HG03558 (cell line): Measurements from ENCODE around the gene UBAP1L.
"Not testable (repeated sequence)": the region's sequence is repeated elsewhere in the genome, so short reads cannot be mapped to it uniquely, and the experiment has no call there.

Source experiments
- ATAC-seq: cut with Tn5 transposase; IDR thresholded peaks from one replicate; pipeline ENCODE4 v1.9.1; 2021; ENCODE audit warnings: moderate number of reproducible peaks; ENCODE audit not compliant: unreplicated experiment; ENCODE audit errors: extremely low read depth

Gene UBAP1L

DNA sequence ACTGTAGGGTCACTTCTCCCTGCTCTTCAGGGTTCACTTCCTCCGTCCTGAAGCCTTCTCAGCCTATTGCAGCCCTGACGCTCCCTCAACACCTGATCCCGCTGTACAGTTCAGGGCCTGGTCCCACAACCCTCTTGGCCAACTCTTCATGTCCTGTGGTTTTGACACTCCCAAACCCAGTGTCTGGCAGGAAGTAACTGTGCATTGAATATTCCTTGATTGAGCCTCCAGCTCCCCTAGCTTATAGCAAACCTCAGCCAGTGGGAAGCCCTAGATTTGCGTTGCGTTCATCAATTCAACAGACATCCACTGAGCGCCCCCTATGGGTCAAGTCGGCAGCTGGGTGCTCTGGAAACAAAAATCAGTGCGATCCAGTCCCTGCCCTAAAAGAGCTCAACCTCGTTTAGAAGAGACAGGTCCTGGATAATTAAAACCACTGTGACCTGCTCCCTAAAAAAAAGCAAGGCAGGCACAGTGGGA is 13.5 kb downstream of the UBAP1L start:
- no peak for ATAC-seq

DNA sequence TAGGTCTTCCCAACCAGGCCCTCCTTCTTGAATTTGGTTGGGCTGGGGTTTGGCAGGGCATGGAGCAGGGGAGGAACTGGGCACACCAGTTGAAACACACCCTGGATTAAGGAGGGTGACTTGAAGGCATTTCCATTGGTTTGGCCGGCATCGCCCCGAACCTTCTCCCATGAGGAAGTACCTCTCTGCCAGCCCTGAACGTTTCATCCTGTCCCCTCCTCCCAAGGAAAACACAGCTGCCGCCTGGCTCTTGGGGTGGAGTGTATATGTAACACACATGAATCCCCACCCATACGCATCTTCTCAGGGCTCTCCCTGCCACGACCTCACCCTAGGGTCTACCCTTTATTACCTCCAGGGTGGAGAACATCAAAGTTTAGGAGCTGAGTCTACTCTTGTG is 14.6 kb downstream of the UBAP1L start:
- no peak for ATAC-seq

DNA sequence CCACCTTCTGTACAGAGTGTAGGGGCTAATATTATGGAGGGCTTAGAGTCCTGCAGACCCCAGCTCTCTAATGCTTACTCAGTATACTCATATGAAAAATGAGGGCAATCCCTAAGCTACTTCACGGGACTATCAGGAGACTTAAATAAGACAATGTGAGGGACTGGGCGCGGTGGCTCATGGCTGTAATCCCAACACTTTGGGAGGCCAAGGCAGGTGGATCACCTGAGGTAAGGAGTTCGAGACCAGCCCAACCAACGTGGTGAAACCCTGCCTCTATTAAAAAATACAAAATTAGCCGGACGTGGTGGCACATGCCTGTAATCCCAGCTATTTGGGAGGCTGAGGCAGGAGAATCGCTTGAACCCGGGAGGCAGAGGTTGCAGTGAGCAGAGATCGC is 15.2 kb downstream of the UBAP1L start:
- ATAC-seq: not testable (repeated sequence)

DNA sequence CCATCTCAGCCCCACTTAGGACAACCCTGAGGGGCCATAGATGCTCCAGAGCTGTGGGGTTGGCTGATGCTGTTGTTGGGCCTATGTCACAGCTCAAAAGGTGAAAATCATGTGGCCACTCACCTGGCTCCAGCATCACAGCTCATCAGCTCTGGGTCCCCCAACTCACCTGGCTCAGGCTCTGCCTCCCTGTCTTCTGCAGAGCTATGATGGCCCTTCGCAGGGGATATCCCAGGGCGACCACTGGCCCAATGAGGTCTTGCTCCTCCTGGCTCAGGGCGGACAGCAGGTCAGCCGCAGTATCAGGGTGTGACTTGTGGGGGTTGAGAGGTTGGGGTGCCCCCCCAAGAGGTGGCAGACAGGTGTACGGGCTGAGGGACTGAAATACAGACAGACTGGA is 15.7 kb downstream of the UBAP1L start:
- no peak for ATAC-seq

DNA sequence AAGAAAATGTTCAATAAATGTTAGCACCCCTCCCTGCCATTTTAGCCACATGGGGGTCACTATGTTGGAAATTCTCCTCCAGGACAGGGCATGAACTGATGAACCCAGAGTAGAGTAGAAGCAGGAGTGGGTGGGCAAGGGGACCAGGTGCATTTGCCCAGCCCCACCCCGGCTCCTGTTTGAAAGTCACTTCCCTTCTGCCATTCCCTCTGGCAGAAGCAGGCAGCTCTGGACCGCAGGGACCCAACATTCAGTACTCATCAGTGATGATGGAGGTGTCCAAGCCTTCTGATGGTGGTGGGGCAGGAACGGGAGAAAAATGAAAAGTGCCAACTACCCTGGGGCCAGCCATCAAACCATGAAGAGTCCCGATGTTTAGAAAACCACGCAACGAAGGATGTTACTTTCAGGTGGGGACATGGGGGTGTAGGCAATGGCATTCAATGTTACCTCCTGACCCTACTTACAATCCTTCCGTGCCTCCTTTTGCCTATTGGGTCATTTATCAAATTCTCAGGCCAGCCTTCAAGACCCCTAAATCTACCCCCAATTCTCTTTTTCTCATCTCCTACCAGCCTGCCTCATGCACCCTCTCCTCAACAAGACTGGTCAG is 17.2 kb downstream of the UBAP1L start:
- no peak for ATAC-seq

DNA sequence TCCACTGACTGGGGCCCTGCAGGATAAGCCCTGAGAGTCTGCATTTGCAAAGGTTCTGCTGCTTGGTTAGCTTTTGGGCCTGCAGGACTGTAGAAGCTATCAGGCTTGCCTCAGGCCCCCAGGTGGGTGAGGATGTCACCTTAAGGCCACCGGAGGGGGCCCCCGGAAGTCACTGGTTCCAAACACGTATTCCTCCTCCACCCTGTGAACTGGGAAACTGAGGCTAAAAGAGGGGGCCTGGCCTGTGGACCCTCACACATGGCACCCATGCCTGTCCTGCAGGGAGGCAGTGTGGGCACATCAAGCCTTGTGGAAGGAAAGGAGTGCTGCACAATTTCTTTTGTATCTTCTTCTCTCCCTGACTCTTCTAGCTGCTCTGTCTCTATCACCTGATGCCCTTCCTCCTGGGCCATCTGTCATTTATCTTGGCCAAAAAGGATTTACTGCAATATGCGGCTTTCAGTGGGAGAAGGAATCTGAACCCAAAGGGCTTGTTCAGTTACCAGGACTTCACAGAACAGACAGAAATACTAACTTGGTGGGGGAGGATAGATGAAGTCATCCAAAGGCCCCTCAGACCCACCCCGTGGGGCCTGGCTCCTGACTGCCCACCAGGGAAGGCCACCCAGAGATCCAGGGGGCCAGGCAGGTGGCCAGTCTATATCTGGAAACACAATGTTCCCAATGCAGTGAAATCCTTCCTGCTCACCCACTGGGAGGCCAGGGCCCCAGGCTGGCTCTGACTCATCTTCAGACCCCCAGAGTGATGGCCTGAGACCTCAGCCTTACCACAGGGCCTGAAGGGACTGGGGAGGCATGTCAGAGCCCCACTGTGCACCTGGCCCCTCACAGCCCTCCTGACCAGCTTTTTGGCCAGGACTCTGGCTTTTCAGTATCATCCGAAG is 18.3 kb downstream of the UBAP1L start:
- no peak for ATAC-seq

DNA sequence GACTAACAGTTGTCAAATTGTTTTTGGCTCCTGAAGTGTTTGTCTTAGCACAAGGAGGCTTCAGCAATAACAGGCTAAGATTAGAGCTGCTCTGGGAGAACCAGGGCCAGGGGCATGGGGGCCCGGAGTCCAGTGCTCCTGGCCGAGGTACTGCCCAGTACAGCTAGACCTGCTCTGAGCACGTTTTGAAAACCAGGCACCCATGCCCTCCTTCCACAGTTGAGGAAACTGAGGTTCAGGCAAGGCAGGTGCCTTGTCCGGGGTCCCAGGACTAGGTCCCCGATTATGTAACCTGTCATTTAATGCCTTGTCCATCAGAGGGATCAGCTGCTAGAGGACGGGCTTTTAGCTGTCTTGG is 19.3 kb downstream of the UBAP1L start:
- ATAC-seq: no peak

DNA sequence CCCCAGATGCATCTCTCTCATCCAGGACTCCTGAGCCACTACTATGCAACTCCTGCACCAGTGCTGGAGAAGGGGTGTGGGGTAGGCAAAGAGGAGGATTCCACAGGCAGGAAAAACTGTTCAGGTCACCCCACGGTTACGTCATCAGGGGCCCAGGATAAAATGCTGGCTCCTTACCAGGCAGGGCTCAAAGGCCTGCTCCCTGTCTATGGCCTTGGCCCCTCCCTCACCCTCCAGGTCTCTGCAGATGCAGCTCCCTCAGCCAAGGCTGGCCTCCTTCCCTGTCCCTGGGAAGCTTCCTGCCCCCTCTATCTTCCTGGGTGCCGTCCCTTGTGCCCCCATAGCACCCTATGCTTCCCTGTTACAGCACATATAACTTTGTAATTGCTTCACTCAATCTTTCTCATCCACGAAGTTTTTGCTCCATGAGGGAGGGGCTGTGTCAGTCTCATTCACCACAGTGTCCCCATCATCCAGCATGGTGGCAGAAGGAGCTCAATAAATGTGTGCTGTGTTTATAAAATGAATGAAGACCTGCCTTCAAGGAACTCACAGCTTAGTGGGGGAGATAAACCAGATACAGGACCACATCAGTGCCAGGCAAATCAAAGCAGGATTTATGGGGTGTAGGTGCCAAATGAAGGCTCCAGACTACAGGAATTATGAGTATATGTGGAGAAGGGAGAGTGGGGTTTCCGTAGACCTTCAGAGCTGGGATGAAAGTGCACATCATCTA is 19.8 kb downstream of the UBAP1L start:
- no peak for ATAC-seq

DNA sequence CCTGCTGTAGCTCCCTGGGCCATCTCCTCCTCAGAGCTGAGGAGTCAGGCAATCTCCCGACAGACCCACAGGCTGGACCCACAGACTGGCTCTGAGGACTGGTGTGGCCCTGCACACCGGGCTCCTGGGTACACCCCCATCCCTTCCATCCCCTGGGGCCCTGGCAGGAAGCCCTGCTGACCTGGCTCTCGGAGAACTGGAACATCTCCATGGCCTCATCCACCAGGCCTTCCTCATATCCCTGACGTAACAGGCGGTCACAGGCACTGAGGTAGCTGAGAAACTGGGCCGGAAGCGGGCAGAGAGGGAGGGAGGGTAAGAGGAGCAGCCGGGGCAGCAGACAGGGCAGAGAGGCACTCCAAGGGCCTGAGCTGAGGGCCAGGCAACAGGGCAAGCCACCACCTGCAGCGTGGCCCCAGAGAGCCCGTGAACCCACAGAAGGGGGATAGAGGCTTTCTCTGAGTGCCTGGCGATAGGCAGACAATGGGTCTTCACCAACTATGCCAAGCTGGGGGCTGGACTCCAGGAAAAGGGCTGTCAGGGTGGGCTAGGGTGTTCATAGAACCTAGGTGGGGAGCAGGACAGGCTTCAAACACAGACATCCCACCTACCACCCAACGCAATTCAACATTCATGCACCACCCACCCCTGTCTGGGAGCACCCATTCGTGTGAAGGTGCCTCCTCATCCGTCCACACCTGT is 20.6 kb downstream of the UBAP1L start:
- no peak for ATAC-seq

DNA sequence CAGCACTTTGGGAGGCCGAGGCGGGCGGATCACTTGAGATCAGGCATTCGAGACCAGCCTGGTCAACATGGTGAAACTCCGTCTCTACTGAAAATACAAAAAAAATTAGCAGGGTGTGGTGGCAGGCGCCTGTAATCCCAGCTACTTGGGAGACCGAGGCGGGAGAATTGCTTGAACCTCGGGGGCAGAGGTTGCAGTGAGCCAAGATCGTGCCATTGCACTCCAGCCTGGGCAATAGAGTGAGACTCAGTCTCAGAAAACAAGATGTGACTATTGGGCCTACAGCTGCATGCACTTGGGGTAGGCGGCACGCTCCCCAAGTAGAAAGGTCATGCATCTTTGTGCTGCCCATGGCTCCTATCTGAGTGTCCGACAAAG is 21.2 kb downstream of the UBAP1L start:
- not testable (repeated sequence) for ATAC-seq

DNA sequence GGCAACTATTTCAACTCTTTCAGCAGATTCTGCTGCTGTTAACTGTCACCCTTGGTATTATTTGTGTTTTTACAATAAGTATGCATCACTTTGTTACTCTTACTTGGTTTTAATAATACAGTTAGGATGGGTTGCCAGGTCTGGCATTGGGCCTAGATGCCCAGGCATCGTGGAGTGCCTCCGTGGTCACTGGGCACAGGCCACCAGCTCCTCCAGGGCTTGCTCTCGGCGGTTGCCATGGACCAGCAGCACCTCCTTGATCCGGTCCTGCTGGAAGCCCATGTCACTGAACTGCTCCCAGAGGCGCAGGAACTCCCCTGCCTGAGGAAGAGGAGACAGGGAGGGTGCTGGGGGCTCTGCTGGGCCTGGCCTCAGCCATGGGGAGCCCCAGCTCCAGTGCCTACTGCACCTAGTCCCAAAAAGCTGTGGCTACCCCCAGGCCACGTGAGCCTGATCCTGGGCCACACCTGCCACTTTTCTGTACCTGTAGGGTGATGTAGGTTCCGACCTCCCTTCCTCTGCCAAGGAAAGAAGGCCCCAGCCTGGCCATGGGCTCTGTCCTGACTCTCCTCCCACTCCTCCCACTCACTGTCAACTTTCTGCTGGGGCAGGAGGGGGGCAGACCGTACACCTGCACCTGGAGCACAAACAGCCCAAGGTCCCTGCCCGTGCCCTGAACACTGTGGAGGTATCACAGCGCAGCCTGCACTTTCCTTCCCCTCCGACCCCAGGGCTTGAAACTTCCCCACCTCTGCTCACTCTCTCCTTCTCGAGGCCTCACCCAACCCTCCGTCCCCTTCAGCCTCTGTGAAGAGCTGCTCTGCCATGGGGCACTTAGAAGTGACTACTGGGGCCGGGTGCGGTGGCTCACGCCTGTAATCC is 21.8 kb downstream of the UBAP1L start:
- no peak for ATAC-seq

DNA sequence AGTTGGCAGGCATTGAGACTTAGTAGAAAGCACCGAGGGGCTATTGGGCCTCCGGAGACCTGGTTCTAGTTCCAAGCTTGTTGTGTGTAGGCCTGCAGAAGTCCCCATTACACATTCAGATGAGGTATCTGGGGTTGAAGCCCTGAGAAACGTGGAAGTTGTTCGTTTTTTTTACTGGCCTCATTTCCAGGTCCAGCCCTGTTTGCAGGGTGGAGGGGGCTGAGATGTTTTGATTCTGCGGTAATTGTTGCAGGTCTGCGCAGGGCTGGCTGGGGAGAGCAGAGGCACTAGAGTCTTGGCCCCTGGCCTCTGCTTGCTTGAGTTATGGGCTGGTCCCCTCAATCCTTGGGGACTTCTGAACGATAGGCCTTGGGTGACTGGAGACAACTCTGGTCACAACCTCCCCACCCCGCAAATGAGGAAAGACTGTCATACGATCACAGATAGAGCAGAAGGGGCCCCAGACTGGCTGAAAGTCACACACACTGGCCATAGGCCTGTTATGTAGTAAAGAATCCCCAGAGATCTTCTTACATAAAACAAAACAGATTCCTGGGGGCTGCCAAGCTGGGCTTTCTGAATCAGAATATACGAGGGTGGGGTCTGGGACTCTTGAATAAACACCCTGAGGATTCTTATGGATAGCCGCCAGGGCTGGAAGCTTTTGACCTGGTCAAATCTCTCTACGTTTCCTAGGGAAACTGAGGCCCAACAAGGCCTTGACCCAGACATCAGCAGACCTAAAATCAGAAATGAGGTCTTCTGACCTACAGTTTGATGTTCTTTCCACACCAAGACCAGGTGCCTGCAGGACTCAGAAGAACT is 22.8 kb downstream of the UBAP1L start:
- no peak for ATAC-seq

DNA sequence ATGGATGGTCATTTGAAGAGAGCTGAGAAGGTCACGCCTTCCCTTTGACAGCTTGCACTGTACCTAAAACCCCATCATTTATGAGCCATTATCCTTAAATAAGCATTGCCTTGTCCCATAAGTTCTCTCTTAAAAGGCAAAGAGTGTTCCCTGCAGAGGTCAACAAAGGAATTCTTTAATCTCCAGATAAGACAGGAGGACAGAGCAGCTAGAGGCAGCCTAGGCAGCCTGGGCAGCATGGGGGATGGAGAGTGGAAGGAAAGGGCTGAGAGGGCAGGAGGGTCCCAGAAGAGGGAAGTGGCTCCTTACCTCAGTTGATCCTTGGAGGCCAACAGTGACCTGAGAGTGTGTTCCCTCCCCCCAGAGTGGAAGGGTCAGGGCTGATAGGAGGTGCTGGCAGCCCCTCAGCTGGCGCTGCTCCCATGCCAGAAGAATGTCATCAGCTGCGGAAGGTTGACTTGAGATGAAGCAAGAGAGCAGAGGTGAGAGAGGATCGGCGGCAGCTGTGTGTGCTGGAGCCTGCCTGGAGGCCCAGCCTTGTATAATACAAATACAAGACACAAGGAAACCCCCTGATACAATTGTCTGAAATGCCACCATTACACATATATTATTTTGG is 25.7 kb downstream of the UBAP1L start:
- ATAC-seq: no peak

DNA sequence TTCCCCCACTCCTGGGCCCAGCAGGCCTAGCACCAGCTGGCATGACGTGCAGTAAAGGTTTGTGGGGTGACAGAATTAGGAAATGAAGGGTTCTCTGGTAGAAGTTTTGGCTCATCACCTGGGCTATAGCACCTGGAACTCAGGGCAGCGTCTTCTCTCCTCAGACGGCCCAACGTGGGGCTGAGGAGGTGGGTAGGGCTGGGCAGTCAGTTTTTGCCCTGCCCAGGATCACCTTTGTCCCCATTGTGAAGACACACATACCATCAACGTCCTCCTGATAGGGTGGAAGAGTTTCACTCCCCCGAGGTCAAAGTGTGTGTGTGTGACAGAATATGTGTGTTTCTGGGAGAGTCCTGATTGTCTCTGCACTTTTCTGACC is 26.4 kb downstream of the UBAP1L start:
- no peak for ATAC-seq

DNA sequence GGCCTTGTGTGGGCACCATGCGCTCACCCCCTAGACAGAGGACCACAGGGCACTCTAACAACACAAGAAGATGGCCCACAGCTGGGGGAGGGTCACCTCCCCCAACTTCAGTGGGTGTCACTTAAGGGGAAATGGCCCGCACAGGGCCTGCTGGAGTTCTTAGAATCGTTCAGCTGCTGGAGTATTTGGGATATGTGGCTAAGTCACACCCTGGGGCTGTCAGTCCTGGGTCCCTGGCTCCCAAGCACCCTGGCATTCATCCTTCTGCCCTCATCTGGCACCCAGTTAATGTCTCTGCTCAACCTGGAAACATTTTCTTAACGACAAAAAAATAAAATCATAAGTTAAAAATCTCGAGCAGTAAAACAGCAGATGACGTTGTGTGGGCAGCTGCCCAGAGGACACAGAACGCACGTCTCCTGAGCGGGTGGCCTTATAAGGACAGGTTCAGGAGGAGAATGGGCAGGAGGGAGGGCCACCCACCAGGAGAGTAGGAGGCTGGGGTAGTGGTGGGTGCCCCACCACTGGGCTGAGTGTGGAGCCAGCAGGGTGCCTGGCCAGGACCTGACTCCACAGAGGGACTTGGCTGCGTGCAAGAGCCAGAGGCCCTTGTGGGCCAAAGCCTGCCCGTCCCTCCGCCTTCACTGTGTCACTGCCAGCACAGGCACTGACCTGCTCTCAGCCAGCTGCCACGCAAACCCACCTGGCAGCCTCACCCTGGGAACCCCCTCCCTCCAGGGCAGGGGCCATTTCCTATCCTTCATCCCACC is 26.9 kb downstream of the UBAP1L start:
- ATAC-seq: no peak

DNA sequence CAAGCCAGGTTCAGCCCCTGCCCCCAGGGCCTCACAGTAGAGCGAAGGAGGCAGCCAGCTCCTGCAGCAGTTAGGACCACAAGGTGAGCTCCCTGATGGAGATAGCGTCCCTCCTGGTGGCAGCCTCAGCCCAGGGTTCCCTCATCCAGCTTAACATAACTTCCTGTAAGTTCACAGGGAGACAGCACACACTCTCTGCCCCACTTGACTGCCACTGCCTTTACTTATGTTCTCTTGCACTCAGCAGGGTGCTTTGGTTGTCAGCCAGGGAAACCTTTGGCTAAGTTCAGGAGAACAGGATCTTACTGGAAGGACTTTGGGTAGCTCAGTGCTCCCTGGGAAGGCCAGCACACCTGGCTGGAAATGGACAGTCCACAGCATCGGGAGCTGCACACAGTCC is 27.6 kb downstream of the UBAP1L start:
- no peak for ATAC-seq

DNA sequence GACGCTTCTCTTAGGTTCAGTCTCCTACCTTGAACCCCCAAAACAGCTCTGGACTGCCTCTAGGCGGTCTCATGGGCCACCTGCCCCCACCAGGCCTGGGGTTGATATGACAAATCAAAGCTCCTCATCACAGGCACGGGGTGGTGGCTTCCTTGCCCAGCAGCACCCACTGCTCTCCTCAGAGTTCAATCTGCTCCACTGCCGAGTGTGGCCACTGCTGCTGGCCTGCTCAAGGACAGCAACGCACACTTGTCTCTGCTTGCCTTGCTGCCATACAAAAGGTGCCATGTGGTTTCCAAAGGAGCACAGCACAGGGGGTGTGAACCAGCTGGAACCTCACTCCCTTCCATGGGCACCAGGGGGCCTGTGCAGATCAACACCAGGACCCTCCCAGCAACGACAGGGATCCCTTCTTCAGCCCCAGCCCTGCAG is 28.3 kb downstream of the UBAP1L start:
- ATAC-seq: no peak
